Aorta (tissue), 5 donors: ENCODE measurements around the gene THSD7B. TPM values are rescaled to one million over a fixed set of nuclear protein-coding genes. Genes with fewer than 3 reads are reported as not detected.
"Not testable (repeated sequence)": the region's sequence is repeated elsewhere in the genome, so short reads cannot be mapped to it uniquely, and the experiment has no call there.

ENCODE experiments used
- ATAC-seq: fragments of 200-7000 bp; cut with Tn5 transposase; one replicate; pipeline ENCODE4 v1.9.1; 2022; ENCODE audit warnings: moderate library complexity; ENCODE audit not compliant: low FRiP score
- DNase-seq, 2 donors: peaks; one replicate each; pipeline ENCODE4 v3.0.0-alpha.2; 2020
- H3K27ac ChIP-seq, 2 donors: one replicate each; pipeline ENCODE4 v1.5.1; 2013; ENCODE audit warnings: low read length in 2 of 2, mild to moderate bottlenecking in 2 of 2, moderate library complexity in 2 of 2, control low read depth in 1 of 2, inconsistent platforms in 1 of 2, low read depth in 1 of 2
- H3K27me3 ChIP-seq, 2 donors: one replicate each; pipeline ENCODE4 v1.6.1; 2013; ENCODE audit warnings: control low read depth in 1 of 2, low read length in 1 of 2, mild to moderate bottlenecking in 1 of 2, moderate library complexity in 1 of 2; ENCODE audit not compliant: insufficient read depth in 2 of 2, control insufficient read depth in 1 of 2
- H3K36me3 ChIP-seq, 2 donors: one replicate each; pipeline ENCODE4 v1.6.1; 2013; ENCODE audit warnings: control low read depth in 1 of 2, low read length in 1 of 2, mild to moderate bottlenecking in 1 of 2; ENCODE audit not compliant: insufficient read depth in 2 of 2, control insufficient read depth in 1 of 2
- H3K4me1 ChIP-seq, 2 donors: one replicate each; pipeline ENCODE4 v1.6.1; 2013; ENCODE audit warnings: low read length in 2 of 2, control low read depth in 1 of 2, mild to moderate bottlenecking in 1 of 2, moderate library complexity in 1 of 2; ENCODE audit not compliant: insufficient read depth in 2 of 2, control insufficient read depth in 1 of 2
- H3K4me3 ChIP-seq, 2 donors: one replicate each; pipeline ENCODE4 v1.5.1; 2013; ENCODE audit warnings: low read length in 2 of 2, control low read depth in 1 of 2, mild to moderate bottlenecking in 1 of 2
- H3K9me3 ChIP-seq: one replicate; pipeline ENCODE4 v1.6.1; 2013; ENCODE audit warnings: mild to moderate bottlenecking, low read length; ENCODE audit not compliant: control insufficient read depth
- WGBS, 2 donors: extraction: QIAGEN DNeasy Blood & Tissue Kit; methylation state at CpG; one replicate each; pipeline ENCODE4 v1.1.7; 2013; 5-methylcytosine and 5-hydroxymethylcytosine counted together
- intact Hi-C, 2 donors: fragments of 100-400 bp; cut with DNase I; formaldehyde crosslinking; loops; one replicate each; pipeline versions ENCODE4 v1.14.2 to v1.15.0; 2022
- polyA plus RNA-seq, 2 donors: library from polyadenylated mRNA; stranded (reverse); fragments of 200-250 nt; gene quantifications; one replicate each; pipeline ENCODE4 v1.2.3, GENCODE V29; 2013
- total RNA-seq, 2 donors: library from RNA; stranded (reverse); fragmentation: NEBNext Ultra II Directional; extraction: Animal tissue kit (Norgen Biotek cat#: 25700); gene quantifications; one replicate each; pipeline ENCODE4 v1.2.1, GENCODE V29; 2021
- donor health status: healthy with polysubstance abuse.
- donor health status: Bipolar disorder and iron deficiency.
- donor health status: DM: no; HTN: no; CAD: no.
- donor health status: DM: no; HTN: no; CAD: no.
- donor health status: DM: yes; HTN: yes; CAD: no.

Gene THSD7B
- total and polyA plus RNA-seq, 4 donors: 0.25 to 5.1 (median 1.8) TPM

DNA sequence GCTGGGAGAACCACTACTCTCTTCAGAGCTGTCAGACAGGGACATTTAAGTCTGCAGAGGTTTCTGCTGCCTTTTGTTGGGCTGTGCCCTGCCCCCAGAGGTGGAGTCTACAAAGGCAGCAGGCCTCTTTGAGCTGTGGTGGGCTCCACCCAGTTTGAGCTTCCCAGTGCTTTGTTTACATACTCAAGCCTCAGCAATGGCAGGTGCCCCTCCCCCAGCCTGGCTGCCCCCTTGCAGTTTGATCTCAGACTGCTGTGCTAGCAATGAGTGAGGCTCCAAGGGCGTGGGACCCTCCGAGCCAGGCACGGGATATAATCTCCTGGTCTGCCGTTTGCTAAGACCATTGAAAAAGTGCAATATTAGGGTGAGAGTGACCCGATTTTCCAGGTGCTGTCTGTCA lies 822.5 kb downstream of the THSD7B start:
- H3K27ac ChIP-seq, H3K4me1 ChIP-seq, intact Hi-C loops, H3K9me3 ChIP-seq, H3K27me3 ChIP-seq, ATAC-seq, H3K36me3 ChIP-seq, DNase-seq, H3K4me3 ChIP-seq: not testable (repeated sequence)
- WGBS, 2 donors: 92% methylated on average over 5 of the region's 5 CpGs

DNA sequence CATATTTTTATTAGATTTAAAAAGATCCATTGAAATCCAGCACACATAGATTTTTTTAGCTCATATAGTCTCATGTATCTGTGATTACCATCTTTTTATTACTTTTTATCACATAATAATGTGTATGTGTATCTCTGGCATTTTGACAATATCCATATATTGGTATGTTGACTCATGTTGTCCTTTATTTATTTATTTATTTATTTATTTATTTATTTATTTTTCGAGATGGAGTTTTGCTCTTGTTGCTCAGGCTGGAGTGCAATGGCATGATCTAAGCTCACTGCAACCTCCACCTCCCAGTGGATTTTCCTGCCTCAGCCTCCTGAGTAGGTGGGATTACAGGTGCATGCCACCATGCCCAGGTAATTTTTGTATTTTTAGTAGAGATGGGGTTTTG lies 823.2 kb downstream of the THSD7B start:
- intact Hi-C loops, H3K4me1 ChIP-seq, DNase-seq, H3K27ac ChIP-seq, ATAC-seq, H3K27me3 ChIP-seq, H3K9me3 ChIP-seq, H3K36me3 ChIP-seq, H3K4me3 ChIP-seq: not testable (repeated sequence)
- 97 to 100% methylated on average over 1 of the region's 1 CpG for WGBS, 2 donors

DNA sequence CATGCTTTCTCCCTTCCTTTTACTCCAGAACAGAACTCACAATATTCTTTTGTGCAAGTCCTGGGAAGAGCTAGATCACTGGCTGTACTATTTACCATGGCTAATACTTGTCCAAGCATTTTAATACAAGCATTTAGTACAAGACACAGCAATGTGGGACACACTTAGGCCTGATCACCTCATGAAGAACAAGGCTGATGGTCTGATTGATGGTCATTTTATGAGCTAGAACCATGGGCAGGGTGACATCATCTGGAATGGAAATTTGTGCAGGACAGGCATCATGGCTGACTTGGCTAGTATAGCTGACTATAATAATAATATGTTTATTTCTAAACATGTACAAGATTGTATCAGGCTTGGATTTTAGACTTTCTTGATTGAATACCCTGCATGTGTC lies 824.8 kb downstream of the THSD7B start:
- no peaks in the 10 kb centered on the region for H3K4me1 ChIP-seq
- intact Hi-C loops: no loop called here
- no peaks in the 10 kb centered on the region for H3K36me3 ChIP-seq
- H3K9me3 ChIP-seq: peaks cover 1% of the 10 kb centered on the region
- DNase-seq (no peak), ATAC-seq (no peak)
- H3K27ac ChIP-seq: no peak overlapping the region
- no peak overlapping the region for H3K4me3 ChIP-seq
- no peaks in the 10 kb centered on the region for H3K27me3 ChIP-seq

DNA sequence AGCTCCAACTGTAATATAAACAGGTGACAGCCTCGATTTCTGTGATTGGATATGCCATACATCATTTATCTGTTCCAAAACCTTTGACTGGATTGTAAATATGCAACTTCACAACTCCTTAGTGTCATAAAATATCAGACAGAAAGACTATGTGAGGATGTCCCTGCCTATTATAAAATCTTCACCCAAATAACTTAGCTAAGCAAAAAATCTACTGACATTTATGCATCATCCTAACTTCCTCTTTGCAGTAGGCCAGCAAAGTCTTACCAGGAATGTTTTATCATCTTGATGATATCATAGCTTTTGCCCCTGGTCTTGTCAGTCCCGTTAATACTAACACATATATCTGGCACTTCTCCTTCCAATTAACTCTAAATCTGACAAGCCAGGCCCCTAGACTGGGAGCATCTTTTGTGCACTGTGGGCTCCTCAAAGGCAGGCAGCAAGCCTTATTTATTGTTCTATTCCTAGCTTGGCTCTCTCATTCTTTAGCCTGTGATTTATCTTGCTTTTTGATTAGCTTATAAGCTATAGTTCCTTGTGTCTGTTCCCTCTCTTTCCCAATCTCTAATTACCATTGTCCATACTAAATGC lies 842.5 kb downstream of the THSD7B start:
- intact Hi-C loops: no loop called here
- no peak overlapping the region for H3K4me3 ChIP-seq
- no peaks in the 10 kb centered on the region for H3K9me3 ChIP-seq
- no peaks in the 10 kb centered on the region for H3K36me3 ChIP-seq
- ATAC-seq (no peak), DNase-seq (no peak)
- 44 to 55% methylated on average over 2 of the region's 2 CpGs for WGBS, 2 donors
- H3K27me3 ChIP-seq: no peaks in the 10 kb centered on the region
- no peaks in the 10 kb centered on the region for H3K4me1 ChIP-seq
- H3K27ac ChIP-seq: no peak overlapping the region

DNA sequence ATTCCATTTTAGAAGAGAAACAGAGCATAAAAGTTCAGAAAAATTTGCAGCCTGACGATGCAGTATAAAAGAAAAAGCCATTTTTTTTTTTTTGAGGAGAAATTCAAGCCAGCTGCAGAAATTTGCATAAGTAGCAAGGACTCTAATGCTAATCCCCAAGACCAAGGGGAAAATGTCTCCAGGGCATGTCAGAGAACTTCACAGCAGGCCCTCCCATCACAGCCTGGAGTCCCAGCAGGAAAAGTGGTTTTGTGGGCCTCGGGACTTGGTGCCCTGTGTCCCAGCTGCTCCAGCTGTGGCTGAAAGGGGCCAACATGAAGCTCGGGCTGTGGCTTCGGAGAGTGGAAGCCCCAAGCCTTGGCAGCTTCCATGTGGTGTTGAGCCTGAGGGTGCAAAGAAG lies 873.6 kb downstream of the THSD7B start:
- no peak for DNase-seq
- H3K4me3 ChIP-seq: no peak overlapping the region
- intact Hi-C loops: no loop called here
- H3K9me3 ChIP-seq: no peaks in the 10 kb centered on the region
- 88% methylated on average over 4 of the region's 4 CpGs for WGBS, 2 donors
- no peak overlapping the region for H3K27ac ChIP-seq
- no peaks in the 10 kb centered on the region for H3K27me3 ChIP-seq
- H3K36me3 ChIP-seq: no peaks in the 10 kb centered on the region
- ATAC-seq: no peak
- no peaks in the 10 kb centered on the region for H3K4me1 ChIP-seq

DNA sequence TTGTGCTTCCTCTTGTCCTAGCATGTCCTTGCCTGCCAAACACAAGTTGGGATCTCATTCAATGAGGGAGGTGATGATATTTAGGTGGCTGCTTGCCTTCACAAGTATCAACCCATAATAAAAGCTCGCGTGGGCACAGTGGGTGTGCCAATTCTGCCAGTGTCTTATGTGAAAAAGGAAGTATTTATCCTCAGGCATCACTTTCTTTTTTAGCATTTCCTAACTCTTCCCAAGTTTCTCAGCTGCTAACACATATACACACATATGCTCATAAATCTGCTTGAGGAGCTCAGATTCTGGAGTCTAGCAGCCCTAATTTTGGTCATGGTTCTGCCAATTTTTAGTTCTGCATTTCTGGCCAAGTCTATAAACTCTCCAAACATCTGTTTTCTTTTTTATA lies 879.4 kb downstream of the THSD7B start:
- Histone ChIP-seq H3K9me3 (peaks cover 2% of the 10 kb centered on the region), H3K36me3 (no peaks in the 10 kb centered on the region), H3K4me3 (no peak overlapping the region), H3K4me1 (no peaks in the 10 kb centered on the region), H3K27ac (no peak overlapping the region), H3K27me3 (no peaks in the 10 kb centered on the region)
- intact Hi-C loops: no loop called here
- no peak for ATAC-seq
- no peak for DNase-seq
- WGBS, 2 donors: 5 to 15% methylated on average over 2 of the region's 2 CpGs

DNA sequence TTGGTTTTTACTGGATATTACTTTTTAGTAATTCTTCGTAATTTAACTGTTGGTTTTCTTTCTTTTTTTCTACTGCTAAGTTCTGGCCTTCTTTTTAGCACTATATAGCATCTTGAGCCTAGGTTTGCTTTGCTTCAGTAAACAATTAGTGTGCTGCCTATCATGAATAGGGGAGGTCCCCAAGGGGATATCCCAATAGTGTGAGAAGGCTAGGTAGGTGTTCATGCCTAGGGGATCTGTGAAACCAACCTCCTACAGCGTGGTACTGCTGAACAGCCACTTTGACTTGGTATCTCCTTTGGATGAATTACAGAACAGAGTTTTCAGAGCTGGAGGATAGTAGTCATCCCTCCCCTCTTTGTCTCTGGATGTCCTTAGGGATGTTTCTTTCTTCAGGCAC lies 888.7 kb downstream of the THSD7B start:
- no peak overlapping the region for H3K27ac ChIP-seq
- ATAC-seq (no peak), DNase-seq (no peak)
- intact Hi-C loops: no loop called here
- H3K36me3 ChIP-seq: peaks cover 0 to 2% of the 10 kb centered on the region in 2 donors
- no peaks in the 10 kb centered on the region for H3K27me3 ChIP-seq
- no peaks in the 10 kb centered on the region for H3K4me1 ChIP-seq
- WGBS, 2 donors: 91 to 98% methylated on average over 2 of the region's 2 CpGs
- H3K4me3 ChIP-seq: no peak overlapping the region
- no peaks in the 10 kb centered on the region for H3K9me3 ChIP-seq

DNA sequence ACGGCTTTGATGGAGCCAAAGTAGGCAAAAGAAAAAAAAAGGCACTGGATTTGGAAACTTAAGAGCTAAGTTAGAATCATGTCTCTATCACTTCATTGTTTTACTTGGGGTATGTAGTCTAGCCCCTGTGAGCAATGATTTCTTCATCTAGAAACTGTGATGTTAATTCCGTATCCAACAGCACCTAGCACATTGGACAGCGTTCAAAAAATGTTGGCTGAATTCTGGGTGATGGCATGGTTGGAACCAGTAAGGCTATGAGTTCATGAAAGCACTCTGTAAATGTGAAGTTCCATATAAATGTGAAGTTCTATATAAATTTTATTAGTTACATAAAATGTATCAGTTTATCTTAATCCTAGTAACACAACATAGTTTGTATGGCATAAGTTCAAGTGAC lies 890.5 kb downstream of the THSD7B start:
- Histone ChIP-seq H3K27ac (no peak overlapping the region), H3K36me3 (peaks cover 0 to 2% of the 10 kb centered on the region in 2 donors), H3K4me3 (no peak overlapping the region), H3K4me1 (no peaks in the 10 kb centered on the region), H3K27me3 (no peaks in the 10 kb centered on the region), H3K9me3 (no peaks in the 10 kb centered on the region)
- ATAC-seq: no peak
- intact Hi-C loops: no loop called here
- no peak for DNase-seq
- WGBS, 2 donors: 44 to 64% methylated on average over 3 of the region's 3 CpGs

DNA sequence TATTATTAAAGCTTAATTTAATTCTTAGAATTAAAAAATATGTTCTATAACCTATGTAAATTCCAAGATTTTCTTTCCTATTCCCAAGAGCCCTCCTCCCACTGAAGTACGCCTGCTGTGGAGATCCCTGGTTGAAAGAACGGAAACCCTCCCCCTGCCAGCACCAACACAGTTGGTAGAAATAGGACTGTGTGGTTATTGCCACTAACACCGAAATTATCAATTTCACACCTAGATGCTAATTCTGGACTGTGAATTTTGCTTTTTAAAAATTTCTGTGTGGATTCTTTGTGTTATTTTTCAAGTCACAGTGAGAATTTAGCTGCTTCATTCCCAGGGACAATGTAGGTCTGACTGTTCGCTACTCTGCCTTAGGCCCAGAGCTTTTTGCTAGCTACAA lies 893.1 kb downstream of the THSD7B start:
- Histone ChIP-seq H3K27ac (no peak overlapping the region), H3K9me3 (no peaks in the 10 kb centered on the region), H3K4me1 (no peaks in the 10 kb centered on the region), H3K4me3 (no peak overlapping the region), H3K36me3 (peaks cover 0 to 2% of the 10 kb centered on the region in 2 donors), H3K27me3 (no peaks in the 10 kb centered on the region)
- intact Hi-C loops: no loop called here
- no peak for ATAC-seq
- 85 to 89% methylated on average over 4 of the region's 4 CpGs for WGBS, 2 donors
- no peak for DNase-seq
